ENCODE data around the gene TXNRD3. TPM values are rescaled to one million over a fixed set of nuclear protein-coding genes. Genes with fewer than 3 reads are reported as not detected.

TXNRD3 gene
- total and polyA plus RNA-seq, 4 donors, result 7.4 to 19.0 (median 13.3) TPM

- no peaks in the 10 kb centered on the region for H3K36me3 ChIP-seq (ENCODE audit: control insufficient read depth, insufficient read depth, low read length)
- WGBS (ENCODE audit: insufficient coverage), result no CpG with 5 or more reads among the region's 1 CpG
- H3K4me1 ChIP-seq (ENCODE audit: control insufficient read depth, insufficient read depth, low read length), result no peaks in the 10 kb centered on the region
- H3K4me3 ChIP-seq (ENCODE audit: low read depth, low read length), result no peak overlapping the region
- no peak for DNase-seq (ENCODE audit: low read depth in 4 of 6, low spot score in 6 of 6)
- no peak overlapping the region for H3K27ac ChIP-seq (ENCODE audit: low read depth, low read length)
- H3K27me3 ChIP-seq (ENCODE audit: control insufficient read depth, insufficient read depth, low read length), result no peaks in the 10 kb centered on the region
- no peaks in the 10 kb centered on the region for H3K9me3 ChIP-seq (ENCODE audit: control insufficient read depth, insufficient read depth, low read length)
Observed at GRCh38 chr3:126621171-126621570, 33.8 kb downstream of the TXNRD3 start.

- no peak overlapping the region for H3K4me3 ChIP-seq (ENCODE audit: low read depth, low read length)
- H3K9me3 ChIP-seq (ENCODE audit: control insufficient read depth, insufficient read depth, low read length), result no peaks in the 10 kb centered on the region
- no peaks in the 10 kb centered on the region for H3K36me3 ChIP-seq (ENCODE audit: control insufficient read depth, insufficient read depth, low read length)
- DNase-seq (ENCODE audit: low read depth in 4 of 6, low spot score in 6 of 6), result no peak
- 80% methylated on average over 3 of the region's 7 CpGs for WGBS (ENCODE audit: insufficient coverage)
- H3K4me1 ChIP-seq (ENCODE audit: control insufficient read depth, insufficient read depth, low read length), result no peaks in the 10 kb centered on the region
- H3K27me3 ChIP-seq (ENCODE audit: control insufficient read depth, insufficient read depth, low read length), result no peaks in the 10 kb centered on the region
- no peak overlapping the region for H3K27ac ChIP-seq (ENCODE audit: low read depth, low read length)
Observed at GRCh38 chr3:126620738-126621137, 34.2 kb downstream of the TXNRD3 start.

- no peak for DNase-seq (ENCODE audit: low read depth in 4 of 6, low spot score in 6 of 6)
- Histone ChIP-seq H3K4me3 (ENCODE audit: low read depth, low read length) (no peak overlapping the region), H3K9me3 (ENCODE audit: control insufficient read depth, insufficient read depth, low read length) (no peaks in the 10 kb centered on the region), H3K27me3 (ENCODE audit: control insufficient read depth, insufficient read depth, low read length) (no peaks in the 10 kb centered on the region), H3K36me3 (ENCODE audit: control insufficient read depth, insufficient read depth, low read length) (no peaks in the 10 kb centered on the region), H3K4me1 (ENCODE audit: control insufficient read depth, insufficient read depth, low read length) (no peaks in the 10 kb centered on the region), H3K27ac (ENCODE audit: low read depth, low read length) (no peak overlapping the region)
Observed at GRCh38 chr3:126618760-126619159, 36.2 kb downstream of the TXNRD3 start.

GRCh38 chr3:126618021-126618420, 36.9 kb downstream of the TXNRD3 start:
- WGBS (ENCODE audit: insufficient coverage), result 100% methylated on average over 1 of the region's 1 CpG
- Histone ChIP-seq H3K27ac (ENCODE audit: low read depth, low read length) (no peak overlapping the region), H3K4me1 (ENCODE audit: control insufficient read depth, insufficient read depth, low read length) (no peaks in the 10 kb centered on the region), H3K36me3 (ENCODE audit: control insufficient read depth, insufficient read depth, low read length) (no peaks in the 10 kb centered on the region), H3K4me3 (ENCODE audit: low read depth, low read length) (no peak overlapping the region), H3K9me3 (ENCODE audit: control insufficient read depth, insufficient read depth, low read length) (no peaks in the 10 kb centered on the region), H3K27me3 (ENCODE audit: control insufficient read depth, insufficient read depth, low read length) (no peaks in the 10 kb centered on the region)
- no peak for DNase-seq (ENCODE audit: low read depth in 4 of 6, low spot score in 6 of 6)

- Histone ChIP-seq H3K27me3 (ENCODE audit: control insufficient read depth, insufficient read depth, low read length) (no peaks in the 10 kb centered on the region), H3K4me1 (ENCODE audit: control insufficient read depth, insufficient read depth, low read length) (no peaks in the 10 kb centered on the region), H3K4me3 (ENCODE audit: low read depth, low read length) (no peak overlapping the region), H3K9me3 (ENCODE audit: control insufficient read depth, insufficient read depth, low read length) (no peaks in the 10 kb centered on the region), H3K36me3 (ENCODE audit: control insufficient read depth, insufficient read depth, low read length) (no peaks in the 10 kb centered on the region), H3K27ac (ENCODE audit: low read depth, low read length) (no peak overlapping the region)
- no peak for DNase-seq (ENCODE audit: low read depth in 4 of 6, low spot score in 6 of 6)
Observed at GRCh38 chr3:126617571-126617970, 37.4 kb downstream of the TXNRD3 start.

- H3K4me1 ChIP-seq (ENCODE audit: control insufficient read depth, insufficient read depth, low read length), result no peaks in the 10 kb centered on the region
- 100% methylated on average over 2 of the region's 2 CpGs for WGBS (ENCODE audit: insufficient coverage)
- DNase-seq (ENCODE audit: low read depth in 4 of 6, low spot score in 6 of 6), result no peak
- H3K4me3 ChIP-seq (ENCODE audit: low read depth, low read length), result no peak overlapping the region
- H3K27ac ChIP-seq (ENCODE audit: low read depth, low read length), result no peak overlapping the region
- no peaks in the 10 kb centered on the region for H3K27me3 ChIP-seq (ENCODE audit: control insufficient read depth, insufficient read depth, low read length)
- H3K36me3 ChIP-seq (ENCODE audit: control insufficient read depth, insufficient read depth, low read length), result no peaks in the 10 kb centered on the region
- H3K9me3 ChIP-seq (ENCODE audit: control insufficient read depth, insufficient read depth, low read length), result no peaks in the 10 kb centered on the region
Observed at GRCh38 chr3:126616931-126617330, 38.0 kb downstream of the TXNRD3 start.

GRCh38 chr3:126613479-126614188, 41.3 kb downstream of the TXNRD3 start:
- DNase-seq (ENCODE audit: low read depth in 4 of 6, low spot score in 6 of 6), result peak in 1 of 6 donors; percentile 35
- no CpG with 5 or more reads among the region's 2 CpGs for WGBS (ENCODE audit: insufficient coverage)
- H3K36me3 ChIP-seq (ENCODE audit: control insufficient read depth, insufficient read depth, low read length), result peaks cover 6% of the 10 kb centered on the region

GRCh38 chr3:126612479-126613205, 42.3 kb downstream of the TXNRD3 start:
- H3K4me1 ChIP-seq (ENCODE audit: control insufficient read depth, insufficient read depth, low read length), result peaks cover 6% of the 10 kb centered on the region
- peaks cover 6% of the 10 kb centered on the region for H3K36me3 ChIP-seq (ENCODE audit: control insufficient read depth, insufficient read depth, low read length)
- no peak for DNase-seq (ENCODE audit: low read depth in 4 of 6, low spot score in 6 of 6)
- H3K9me3 ChIP-seq (ENCODE audit: control insufficient read depth, insufficient read depth, low read length), result no peaks in the 10 kb centered on the region
- H3K27me3 ChIP-seq (ENCODE audit: control insufficient read depth, insufficient read depth, low read length), result no peaks in the 10 kb centered on the region
- 90% methylated on average over 2 of the region's 4 CpGs for WGBS (ENCODE audit: insufficient coverage)
- H3K4me3 ChIP-seq (ENCODE audit: low read depth, low read length), result no peak overlapping the region
- H3K27ac ChIP-seq (ENCODE audit: low read depth, low read length), result no peak overlapping the region

More at GRCh38 chr3:126613479-126614188, 41.3 kb downstream of the TXNRD3 start:
- no peaks in the 10 kb centered on the region for H3K27me3 ChIP-seq (ENCODE audit: control insufficient read depth, insufficient read depth, low read length)
- H3K4me1 ChIP-seq (ENCODE audit: control insufficient read depth, insufficient read depth, low read length), result peaks cover 6% of the 10 kb centered on the region
- H3K27ac ChIP-seq (ENCODE audit: low read depth, low read length), result no peak overlapping the region
- H3K9me3 ChIP-seq (ENCODE audit: control insufficient read depth, insufficient read depth, low read length), result no peaks in the 10 kb centered on the region
- H3K4me3 ChIP-seq (ENCODE audit: low read depth, low read length), result no peak overlapping the region

- Histone ChIP-seq H3K36me3 (ENCODE audit: control insufficient read depth, insufficient read depth, low read length) (peaks cover 6% of the 10 kb centered on the region), H3K27ac (ENCODE audit: low read depth, low read length) (no peak overlapping the region), H3K4me3 (ENCODE audit: low read depth, low read length) (no peak overlapping the region), H3K4me1 (ENCODE audit: control insufficient read depth, insufficient read depth, low read length) (peaks cover 6% of the 10 kb centered on the region), H3K27me3 (ENCODE audit: control insufficient read depth, insufficient read depth, low read length) (no peaks in the 10 kb centered on the region), H3K9me3 (ENCODE audit: control insufficient read depth, insufficient read depth, low read length) (no peaks in the 10 kb centered on the region)
- 96% methylated on average over 2 of the region's 2 CpGs for WGBS (ENCODE audit: insufficient coverage)
- no peak for DNase-seq (ENCODE audit: low read depth in 4 of 6, low spot score in 6 of 6)
Observed at GRCh38 chr3:126609909-126610308, 45.0 kb downstream of the TXNRD3 start.

Measured in spinal cord (tissue), 10 donors.